GM19025 (cell line): Measurements from ENCODE around the gene GSC2.

Experiments
- ATAC-seq: cut with Tn5 transposase; IDR thresholded peaks from one replicate; pipeline ENCODE4 v1.9.1; 2021; ENCODE audit warnings: mild to moderate bottlenecking, low read depth, moderate library complexity; ENCODE audit not compliant: unreplicated experiment

Gene GSC2

DNA sequence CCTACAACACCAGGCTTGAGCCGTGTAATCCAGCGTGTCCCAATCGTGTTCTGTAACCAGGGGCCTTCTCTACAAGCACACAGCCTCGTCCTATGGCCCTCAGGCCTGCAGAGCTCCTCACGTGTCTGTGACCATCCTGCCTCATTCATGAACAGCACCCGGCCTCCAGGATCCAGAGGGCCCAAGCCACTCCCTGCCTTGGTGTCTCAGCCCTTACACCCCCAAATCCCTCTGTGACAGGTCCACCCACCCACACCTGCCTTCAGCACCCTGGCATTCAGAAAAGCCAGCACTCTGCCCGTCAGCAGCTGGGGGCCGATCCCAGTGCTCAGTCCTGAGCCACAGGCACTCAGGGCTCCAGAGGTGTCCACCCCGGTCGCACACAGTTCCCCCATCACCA lies 13.2 kb downstream of the GSC2 start:
- no peak for ATAC-seq

DNA sequence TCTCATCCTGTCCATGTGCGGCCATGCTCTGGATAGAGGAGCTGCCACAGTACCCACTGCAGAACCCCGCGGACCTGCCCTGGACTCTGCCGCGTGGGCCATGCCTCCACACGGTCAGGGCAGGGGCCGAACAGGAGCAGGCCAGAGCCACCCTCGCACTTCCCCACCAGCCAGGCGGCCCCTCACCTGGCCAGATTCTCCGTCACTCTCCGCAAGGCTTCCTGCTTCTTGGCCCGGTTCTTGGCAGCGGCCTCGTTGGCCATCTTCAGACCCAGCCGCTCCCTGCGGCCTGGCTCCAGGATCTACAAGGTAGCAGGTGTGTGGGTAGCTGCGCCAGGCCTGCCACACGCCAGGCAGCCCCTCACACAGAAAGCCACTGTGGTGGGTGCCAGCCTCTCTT lies 15.2 kb downstream of the GSC2 start:
- no peak for ATAC-seq

DNA sequence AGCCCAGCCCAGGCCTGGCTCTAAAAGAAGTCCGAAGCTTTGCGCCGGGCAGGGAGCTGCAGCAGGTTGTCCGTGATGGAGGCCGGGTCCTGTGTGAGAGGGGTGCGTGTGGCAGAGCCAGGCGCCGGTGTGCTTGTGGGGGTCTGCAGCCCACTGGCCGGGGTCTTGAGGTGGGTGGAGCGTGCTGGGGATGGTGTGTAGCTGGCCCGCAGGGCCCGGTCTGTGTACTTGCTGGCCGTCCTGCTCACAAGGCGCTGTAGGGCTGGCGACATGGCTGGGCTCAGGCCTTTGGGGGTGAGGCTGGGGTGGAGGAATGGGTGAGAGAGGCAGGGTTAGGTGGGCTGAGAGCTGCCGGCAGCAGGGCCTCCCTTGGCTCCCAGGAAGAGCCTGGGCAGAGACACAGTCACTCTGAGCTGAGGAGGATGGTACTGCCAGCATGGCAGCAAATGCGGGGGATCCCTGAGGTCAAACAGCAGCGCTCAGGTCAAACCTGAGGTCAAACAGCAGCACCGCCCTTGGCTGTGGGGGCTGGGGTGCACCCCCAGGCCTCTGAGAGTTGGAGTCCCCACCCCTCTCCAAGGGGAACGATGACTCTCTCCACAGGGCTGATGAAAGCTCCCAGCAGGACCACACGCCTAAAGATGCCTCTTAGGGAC lies 15.8 kb downstream of the GSC2 start:
- no peak for ATAC-seq

DNA sequence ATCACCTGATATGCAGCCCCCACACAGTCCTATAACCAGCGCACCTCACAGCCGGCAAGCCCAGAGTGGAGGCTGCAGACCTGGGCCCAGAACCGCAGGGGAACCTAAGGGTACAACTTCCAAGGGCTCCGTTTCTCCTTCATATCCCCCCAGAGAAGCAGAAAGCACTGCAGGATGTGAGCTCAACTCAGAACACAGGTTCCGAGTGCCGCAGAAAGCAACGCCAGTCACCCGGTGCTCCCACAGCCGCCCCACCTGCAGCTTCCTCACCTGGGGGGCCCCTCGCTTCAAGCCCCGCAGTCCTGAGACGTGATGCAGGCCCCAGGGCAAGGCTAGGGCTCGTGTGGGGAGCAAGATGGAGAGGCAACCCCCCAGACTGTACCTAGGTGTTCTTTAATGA lies 16.5 kb downstream of the GSC2 start:
- no peak for ATAC-seq

DNA sequence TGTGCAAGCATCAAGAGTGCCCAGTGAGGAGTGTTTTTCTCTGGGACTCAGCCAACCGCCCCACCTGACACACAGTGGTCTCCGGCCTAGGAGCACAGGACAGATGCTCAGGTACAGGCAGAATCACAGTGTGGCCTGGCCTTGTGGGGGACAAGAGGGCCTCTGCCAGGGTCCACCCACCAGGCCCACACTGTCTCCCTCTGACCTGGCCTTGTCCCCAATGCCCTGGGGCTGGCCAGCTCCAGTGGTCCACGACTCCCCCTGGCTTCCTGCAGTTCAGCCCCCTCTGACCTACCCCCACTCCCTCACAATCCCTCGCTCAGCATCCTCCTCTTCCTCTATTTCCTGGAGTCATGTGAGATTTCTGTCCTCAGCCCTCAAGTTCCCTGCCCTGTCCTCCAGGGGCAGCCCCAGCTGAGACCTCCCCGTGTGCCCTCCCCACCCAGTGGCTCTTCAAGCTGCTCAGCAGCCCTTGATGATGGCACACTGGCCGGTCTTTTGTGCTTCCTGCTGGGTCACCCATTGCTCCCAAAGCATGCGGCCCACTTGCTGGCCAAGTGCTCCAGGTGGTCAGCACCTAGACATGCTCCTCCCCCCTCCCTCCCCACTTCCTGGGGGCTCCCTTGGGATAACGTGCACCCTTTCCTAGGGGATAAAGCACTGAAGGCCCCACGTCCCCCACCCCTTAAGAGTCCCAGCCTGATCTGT lies 17.2 kb downstream of the GSC2 start:
- no peak for ATAC-seq

DNA sequence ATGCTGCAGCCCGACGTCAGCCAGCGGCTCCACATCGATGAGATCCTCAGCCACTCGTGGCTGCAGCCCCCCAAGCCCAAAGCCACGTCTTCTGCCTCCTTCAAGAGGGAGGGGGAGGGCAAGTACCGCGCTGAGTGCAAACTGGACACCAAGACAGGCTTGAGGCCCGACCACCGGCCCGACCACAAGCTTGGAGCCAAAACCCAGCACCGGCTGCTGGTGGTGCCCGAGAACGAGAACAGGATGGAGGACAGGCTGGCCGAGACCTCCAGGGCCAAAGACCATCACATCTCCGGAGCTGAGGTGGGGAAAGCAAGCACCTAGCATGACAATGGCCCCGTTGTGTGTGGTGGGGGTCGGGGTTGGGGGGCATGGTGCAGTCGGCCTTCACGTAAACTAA lies 17.9 kb downstream of the GSC2 start:
- ATAC-seq: no peak

DNA sequence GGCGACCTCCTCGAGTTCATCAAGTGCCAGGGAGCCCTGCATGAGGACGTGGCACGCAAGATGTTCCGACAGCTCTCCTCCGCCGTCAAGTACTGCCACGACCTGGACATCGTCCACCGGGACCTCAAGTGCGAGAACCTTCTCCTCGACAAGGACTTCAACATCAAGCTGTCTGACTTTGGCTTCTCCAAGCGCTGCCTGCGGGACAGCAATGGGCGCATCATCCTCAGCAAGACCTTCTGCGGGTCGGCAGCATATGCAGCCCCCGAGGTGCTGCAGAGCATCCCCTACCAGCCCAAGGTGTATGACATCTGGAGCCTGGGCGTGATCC lies 18.4 kb downstream of the GSC2 start:
- ATAC-seq: no peak

DNA sequence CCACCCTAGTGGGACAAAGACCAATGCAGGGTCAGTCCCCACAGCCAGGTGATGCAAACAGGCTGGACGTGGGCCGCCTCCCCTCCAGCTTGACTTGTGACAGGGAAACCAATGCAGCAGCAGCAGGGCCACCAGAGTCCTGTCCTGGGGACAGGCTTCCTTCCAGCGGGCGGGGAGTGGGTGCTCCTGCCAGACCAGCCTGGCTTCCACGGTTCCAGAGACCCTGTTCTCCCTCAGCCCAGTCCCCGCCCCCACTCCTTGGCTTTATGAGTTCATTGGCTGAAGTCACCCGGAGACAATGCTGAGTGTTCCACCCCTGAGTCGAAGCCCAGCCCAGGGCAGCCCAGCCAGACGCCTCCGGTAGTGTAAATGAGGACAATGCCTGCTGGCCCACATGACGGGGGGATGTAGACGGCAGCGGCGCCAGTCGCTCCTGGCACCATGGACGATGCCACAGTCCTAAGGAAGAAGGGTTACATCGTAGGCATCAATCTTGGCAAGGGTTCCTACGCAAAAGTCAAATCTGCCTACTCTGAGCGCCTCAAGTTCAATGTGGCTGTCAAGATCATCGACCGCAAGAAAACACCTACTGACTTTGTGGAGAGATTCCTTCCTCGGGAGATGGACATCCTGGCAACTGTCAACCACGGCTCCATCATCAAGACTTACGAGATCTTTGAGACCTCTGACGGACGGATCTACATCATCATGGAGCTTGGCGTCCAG lies 19.0 kb downstream of the GSC2 start, which contains the start of gene TSSK2:
Gene TSSK2 (plus strand): TSS at position 350 of the 726 bp plus-strand sequence. CDS start 92 bp downstream, at position 442.
- no peak for ATAC-seq

DNA sequence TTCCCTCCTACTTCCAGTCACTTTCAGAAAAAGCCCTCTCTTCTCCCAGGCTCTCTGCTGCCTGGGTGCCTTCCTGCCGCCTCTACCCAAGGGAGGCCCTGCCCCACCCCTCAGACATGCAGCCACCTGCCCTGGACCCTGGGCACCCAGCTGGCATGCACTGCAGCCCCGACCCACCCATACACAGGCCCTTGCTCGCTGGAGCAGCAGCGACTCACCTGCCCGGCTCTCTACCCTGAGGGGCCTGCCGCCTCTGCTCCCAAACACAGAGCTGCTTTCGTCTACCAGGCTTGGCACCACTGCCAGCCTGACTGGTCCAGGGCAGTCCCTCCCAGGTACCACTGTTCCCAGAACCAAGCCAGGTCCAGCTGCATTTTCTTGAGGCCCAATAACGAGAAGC lies 20.2 kb downstream of the GSC2 start:
- ATAC-seq: no peak

DNA sequence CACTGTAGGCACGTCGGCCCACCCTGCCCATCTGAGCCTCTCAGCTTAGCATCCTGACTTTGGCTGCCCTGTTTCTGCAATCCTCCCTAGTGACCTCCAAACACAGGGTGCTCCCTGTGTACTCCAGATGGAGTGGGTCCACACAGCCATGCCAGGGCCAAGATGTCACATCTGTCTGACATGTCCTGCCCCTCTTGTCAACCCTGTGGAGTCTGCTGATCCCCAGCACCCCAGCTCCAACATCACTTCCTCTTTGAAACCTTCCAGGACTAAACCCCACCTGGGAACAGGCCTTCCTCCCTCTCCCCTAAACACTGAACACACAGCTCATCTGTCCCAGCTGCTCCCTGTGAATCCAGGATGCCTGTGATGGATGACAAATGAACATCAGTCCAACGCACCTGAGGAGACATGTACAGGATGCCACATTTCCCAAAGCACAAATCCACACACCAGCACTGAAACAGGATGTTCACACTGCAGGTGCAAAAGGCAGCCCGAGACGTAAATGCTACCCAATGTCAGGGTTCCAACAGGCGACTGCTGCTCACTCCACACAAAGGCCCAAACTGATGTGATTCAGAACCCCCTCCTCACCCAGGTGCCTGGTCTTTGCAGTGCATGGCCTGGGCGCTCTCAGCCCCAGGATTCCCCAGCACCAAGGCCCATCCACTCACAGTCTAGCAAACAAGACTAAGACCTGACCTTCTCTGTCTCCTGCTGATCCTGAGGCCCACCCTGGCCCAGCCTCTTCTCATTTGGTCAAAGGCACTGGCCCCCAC lies 21.0 kb downstream of the GSC2 start:
- no peak for ATAC-seq

DNA sequence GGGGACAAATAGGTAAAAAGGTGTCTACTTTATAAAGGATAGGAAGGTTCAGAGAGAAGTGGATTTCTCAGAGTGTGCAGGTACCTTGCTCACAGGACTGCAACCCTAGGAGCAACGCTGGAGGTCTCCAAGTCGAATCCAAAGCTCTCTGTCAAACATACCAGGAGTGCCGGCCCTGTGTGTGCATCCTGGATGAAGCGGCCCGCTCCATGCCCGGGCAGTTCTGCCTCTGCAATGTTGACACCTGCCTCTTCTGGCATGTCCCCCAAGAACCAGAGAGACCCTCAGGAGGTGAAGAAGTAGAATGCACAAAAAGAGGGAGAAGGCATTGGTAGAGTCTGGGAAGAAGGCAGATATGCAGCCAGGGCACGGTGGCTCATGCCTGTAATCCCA lies 22.1 kb downstream of the GSC2 start:
- no peak for ATAC-seq

DNA sequence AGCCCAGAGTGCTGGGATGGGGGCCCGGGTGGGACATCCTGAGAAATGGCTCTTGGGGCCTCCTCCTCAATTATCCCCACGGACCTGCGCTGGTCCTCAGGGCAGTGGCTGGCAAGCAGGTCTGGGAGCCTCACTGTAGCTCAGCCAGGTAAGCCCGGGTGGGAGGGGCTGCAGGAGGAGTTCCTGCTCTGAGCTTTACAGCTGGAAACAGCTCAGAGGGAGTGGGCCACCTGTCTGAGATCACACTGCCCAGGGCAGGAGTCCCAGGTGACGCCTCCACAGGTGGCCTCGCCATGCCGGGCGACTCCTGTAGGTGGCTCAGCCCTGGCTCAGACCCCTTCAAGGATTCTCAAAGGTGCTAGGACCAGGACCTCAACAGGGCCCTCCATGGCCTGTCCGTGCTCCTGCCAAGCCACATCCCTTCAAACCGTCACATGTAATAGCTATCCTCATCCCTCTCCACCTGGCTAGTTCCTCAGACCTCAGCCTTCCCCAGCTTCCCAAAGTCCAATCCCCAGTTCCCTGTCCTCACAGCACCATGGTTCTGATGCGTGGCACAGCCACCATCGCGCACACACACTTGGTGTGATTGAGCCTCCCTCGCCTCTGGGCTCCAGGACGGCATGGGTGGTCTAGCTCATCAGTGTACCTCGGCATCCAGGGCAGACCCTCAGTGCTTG lies 22.6 kb downstream of the GSC2 start:
- ATAC-seq: no peak

DNA sequence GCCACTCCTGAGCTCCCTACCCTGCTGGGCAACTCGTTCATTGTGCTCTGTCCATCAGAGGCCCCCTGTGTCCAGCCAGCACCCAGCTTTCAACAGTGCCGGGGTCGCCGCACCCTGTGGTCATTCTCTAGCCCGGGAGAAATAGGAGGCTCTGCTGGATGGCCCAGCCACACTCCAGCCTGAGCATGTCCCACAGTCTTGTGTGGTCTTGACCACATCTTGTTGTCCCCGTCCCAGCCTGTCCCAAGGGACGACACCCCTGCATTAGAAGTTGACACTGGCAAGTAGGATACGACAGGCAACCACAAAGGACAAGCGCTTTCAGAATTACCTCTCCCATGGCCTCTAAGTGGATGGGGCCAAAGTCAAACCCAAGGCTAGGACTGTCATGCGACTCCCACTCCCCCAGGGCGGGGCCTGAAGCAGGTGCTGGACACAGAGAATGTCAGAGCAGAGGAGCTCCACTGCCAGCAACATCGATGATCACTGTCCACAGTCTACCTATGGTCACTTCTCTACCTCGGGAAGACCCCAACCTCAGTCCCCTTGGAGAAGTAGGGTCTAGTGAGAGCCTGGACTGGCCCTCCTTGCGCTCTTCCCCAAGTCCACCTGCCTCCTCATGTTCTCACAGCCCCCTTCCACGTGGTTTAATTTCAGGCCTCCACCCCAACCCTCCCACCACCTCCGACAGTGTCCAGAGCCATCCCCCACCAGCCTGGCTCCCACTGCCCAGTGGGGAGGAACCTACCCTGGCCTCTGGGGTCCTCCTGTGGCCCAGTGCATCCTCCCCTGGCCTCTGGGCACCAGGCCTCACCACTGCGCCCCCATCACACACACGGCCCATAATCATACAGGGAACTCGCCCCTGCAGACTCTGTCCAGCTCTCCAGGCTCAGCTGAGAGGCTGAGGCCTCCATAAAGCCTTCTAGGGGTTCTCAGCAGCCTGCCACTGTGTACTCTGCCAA lies 23.5 kb downstream of the GSC2 start:
- no peak for ATAC-seq

DNA sequence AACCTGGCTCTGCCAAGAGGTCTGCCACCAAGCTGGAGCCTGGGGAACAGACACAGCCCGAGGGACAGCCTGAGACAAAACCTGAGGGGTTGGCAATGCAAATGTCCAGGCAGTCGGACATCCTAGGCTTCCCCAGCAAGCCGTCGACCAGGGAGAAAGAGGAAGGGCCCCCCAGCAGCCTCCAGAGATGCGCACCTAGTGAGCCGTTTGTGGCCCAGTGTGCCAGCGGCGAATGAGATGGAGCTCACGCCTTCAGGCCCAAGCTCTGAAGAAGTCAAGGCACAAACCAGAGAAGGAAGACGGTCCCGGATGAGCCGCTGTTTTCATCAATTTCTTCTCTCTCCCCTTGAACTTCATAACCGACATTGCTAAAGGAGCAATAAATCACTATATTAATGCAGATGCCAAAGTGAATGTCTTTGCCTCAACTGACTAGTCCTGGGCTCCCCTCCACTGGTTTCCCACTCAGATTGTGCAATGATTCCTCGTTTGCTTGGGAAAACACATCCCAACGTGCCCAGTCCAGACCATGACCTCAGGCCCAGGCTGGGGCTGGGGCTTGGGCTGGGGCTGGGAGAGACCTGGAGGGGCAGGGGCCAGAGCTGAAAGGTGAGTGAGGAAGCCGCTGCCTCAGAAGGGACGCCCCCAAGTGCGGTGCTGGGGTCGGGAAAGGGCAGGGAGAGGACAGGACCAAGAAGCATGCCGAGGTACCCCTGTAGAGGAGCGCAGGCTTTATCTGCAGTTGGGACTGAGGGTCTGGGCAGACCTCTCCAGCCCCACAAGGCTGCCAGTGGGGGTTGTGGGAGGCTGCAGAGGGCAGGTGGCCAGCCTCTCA lies 24.4 kb downstream of the GSC2 start:
- ATAC-seq: no peak

DNA sequence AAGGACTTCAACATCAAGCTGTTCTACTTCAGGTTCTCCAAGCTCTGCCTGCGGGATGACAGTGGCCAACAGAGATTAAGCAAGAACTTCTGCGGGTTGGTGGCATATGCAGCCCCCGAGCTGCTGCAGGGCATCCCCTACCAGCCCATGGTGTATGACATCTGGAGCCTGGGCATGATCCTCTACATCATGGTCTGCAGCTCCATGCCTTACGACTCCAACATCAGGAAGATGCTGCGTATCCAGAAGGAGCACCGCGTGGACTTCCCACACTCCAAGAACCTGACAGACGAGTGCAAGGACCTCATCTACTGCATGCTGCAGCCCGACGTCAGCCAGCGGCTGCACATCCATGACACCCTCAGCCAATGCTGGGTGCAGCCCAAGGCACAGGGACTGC lies 25.1 kb downstream of the GSC2 start:
- ATAC-seq: no peak

DNA sequence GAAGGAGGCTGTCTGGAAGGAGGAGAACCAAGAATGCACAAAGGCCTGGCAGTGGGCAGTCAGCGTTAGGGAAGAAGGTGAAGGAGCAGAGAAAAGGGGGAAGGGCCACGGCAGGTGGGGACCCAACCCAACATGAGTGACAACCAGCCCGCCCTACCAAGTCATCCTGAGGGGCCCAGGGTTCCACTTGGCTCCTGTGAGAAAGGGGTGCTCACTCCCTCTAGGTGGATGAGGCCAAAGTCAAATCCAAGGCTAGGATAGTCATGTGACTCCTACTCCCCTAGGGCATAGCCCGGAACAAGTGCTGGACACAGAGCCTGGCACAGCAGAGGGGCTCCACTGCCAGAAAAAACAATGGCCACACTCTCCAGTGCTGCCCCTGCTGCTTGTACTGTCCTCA lies 25.7 kb downstream of the GSC2 start:
- ATAC-seq: no peak

DNA sequence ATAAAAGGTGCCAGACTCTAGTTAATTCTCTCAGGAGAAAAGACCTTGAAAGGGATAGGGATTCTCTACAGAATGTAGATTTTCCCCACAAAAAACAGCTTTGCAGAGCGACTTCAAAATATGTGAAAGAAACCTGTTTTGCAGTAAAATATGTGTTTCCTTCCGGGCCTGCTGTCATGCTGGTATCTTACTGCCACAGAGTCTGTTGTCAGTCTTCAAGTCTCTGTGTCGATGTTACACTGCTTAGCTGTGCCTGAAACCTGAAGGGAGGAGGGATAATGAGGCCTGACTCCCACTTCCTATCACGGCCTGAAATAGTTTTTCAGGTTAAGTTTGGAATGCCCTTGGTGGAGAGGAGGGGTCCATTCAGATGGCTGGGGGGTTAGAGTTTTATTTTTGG lies 26.2 kb downstream of the GSC2 start:
- ATAC-seq: no peak

DNA sequence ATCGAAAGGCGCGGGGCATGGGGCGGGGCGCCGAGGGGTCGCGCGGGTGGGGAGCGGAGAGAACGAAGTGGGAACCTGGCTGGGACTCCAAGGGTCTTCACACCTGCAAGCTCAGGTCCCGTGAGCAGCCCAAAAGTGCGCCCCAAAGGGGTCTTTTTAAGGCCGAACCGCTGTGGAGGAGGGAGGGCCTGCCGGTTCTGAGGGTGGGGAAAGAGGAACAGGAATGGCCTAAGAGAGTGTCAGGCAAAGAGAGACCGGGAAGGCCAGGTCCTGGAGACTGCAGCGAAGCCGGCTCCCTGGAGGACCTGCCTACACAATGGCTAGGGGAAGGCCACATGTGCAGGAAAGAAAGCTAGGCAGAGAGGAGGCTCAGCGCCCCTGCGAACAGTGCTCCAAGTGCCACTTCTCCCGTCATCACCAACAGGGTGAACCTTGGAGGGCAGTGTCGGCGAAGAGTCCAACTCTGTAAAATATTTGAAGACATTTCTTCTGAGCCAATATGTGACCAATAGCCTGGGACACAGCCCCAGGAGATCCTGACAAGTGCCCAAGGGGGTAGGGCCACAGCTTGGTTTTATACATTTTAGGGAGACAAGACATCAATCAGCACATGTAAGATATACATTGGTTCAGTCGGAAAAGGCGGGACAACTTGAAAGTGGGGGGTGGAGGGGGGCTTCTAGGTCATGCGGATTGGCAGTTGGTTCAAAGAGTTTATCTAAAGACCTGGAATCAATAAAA lies 27.2 kb downstream of the GSC2 start:
- ATAC-seq: no peak
